ENCODE results near the gene SEMA6C.

SEMA6C gene

GRCh38 chr1:151135433-151136385 lies 10.7 kb downstream of the SEMA6C start (continued):
- TF ChIP-seq ESRRG (CRISPR knock-in tag; IDR thresholded peaks at IDR 0.05) (no peak), TCF4 (CRISPR knock-in tag; IDR thresholded peaks at IDR 0.05; ENCODE audit: borderline replicate concordance) (no peak), ZNF8 (CRISPR knock-in tag; IDR thresholded peaks at IDR 0.05) (no peak), OSR1 (CRISPR knock-in tag; IDR thresholded peaks at IDR 0.05) (no peak), ZFP30 (CRISPR knock-in tag; IDR thresholded peaks at IDR 0.05) (no peak), ZFP3 (CRISPR knock-in tag; IDR thresholded peaks at IDR 0.05) (no peak), PPARA (CRISPR knock-in tag; IDR thresholded peaks at IDR 0.05; ENCODE audit: borderline replicate concordance) (no peak), ZNF70 (CRISPR knock-in tag; IDR thresholded peaks at IDR 0.05) (no peak)

- no peak for ATAC-seq
- TF ChIP-seq POU6F1 (CRISPR knock-in tag; IDR thresholded peaks at IDR 0.05; ENCODE audit: borderline replicate concordance, low read depth) (no peak), CSDC2 (CRISPR knock-in tag; IDR thresholded peaks at IDR 0.05) (no peak), PPARA (CRISPR knock-in tag; IDR thresholded peaks at IDR 0.05; ENCODE audit: borderline replicate concordance) (no peak), TSHZ2 (CRISPR knock-in tag; IDR thresholded peaks at IDR 0.05) (no peak), SNAI2 (CRISPR knock-in tag; IDR thresholded peaks at IDR 0.05) (no peak), ZC3H10 (CRISPR knock-in tag; IDR thresholded peaks at IDR 0.05) (no peak), BACH2 (CRISPR knock-in tag; IDR thresholded peaks at IDR 0.05; ENCODE audit: borderline replicate concordance) (no peak), GLIS3 (CRISPR knock-in tag; IDR thresholded peaks at IDR 0.05) (no peak), RARB (CRISPR knock-in tag; IDR thresholded peaks at IDR 0.05) (no peak), ESRRG (CRISPR knock-in tag; IDR thresholded peaks at IDR 0.05) (no peak), ZNF565 (CRISPR knock-in tag; conservative IDR thresholded peaks at IDR 0.05; ENCODE audit: low read depth) (no peak)
Measured at GRCh38 chr1:151134991-151135390, 11.4 kb downstream of the SEMA6C start.

GRCh38 chr1:151134396-151134795 lies 12.0 kb downstream of the SEMA6C start:
- ATAC-seq, result no peak

More at GRCh38 chr1:151134396-151134795, 12.0 kb downstream of the SEMA6C start:
- no peak for TF ChIP-seq CSDC2 (CRISPR knock-in tag; IDR thresholded peaks at IDR 0.05)
- no peak for TF ChIP-seq ZNF565 (CRISPR knock-in tag; conservative IDR thresholded peaks at IDR 0.05; ENCODE audit: low read depth)
- TF ChIP-seq ZNF70 (CRISPR knock-in tag; IDR thresholded peaks at IDR 0.05), result no peak
- TF ChIP-seq ZNF8 (CRISPR knock-in tag; IDR thresholded peaks at IDR 0.05), result no peak
- TF ChIP-seq ESRRG (CRISPR knock-in tag; IDR thresholded peaks at IDR 0.05), result no peak
- TF ChIP-seq GLIS3 (CRISPR knock-in tag; IDR thresholded peaks at IDR 0.05), result no peak
- TF ChIP-seq ZC3H10 (CRISPR knock-in tag; IDR thresholded peaks at IDR 0.05), result no peak
- TF ChIP-seq POU6F1 (CRISPR knock-in tag; IDR thresholded peaks at IDR 0.05; ENCODE audit: borderline replicate concordance, low read depth), result no peak
- TF ChIP-seq CREB5 (CRISPR knock-in tag; IDR thresholded peaks at IDR 0.05; ENCODE audit: low read depth), result no peak
- no peak for TF ChIP-seq RARB (CRISPR knock-in tag; IDR thresholded peaks at IDR 0.05)
- TF ChIP-seq TOX (CRISPR knock-in tag; IDR thresholded peaks at IDR 0.05; ENCODE audit: borderline replicate concordance), result no peak
- no peak for TF ChIP-seq TCF4 (CRISPR knock-in tag; IDR thresholded peaks at IDR 0.05; ENCODE audit: borderline replicate concordance)
- TF ChIP-seq PPARA (CRISPR knock-in tag; IDR thresholded peaks at IDR 0.05; ENCODE audit: borderline replicate concordance), result no peak
- TF ChIP-seq ARNTL (CRISPR knock-in tag; IDR thresholded peaks at IDR 0.05; ENCODE audit: borderline replicate concordance, low read depth), result no peak
- no peak for TF ChIP-seq OSR1 (CRISPR knock-in tag; IDR thresholded peaks at IDR 0.05)
- no peak for TF ChIP-seq ZFP3 (CRISPR knock-in tag; IDR thresholded peaks at IDR 0.05)
- no peak for TF ChIP-seq TSHZ2 (CRISPR knock-in tag; IDR thresholded peaks at IDR 0.05)
- no peak for TF ChIP-seq CSRNP3 (CRISPR knock-in tag; IDR thresholded peaks at IDR 0.05)

Data from SK-N-SH treated with all-trans-retinoic acid at 6 μM for 48 hours (cell line).